K562 (cell line): ENCODE measurements around the gene METTL2A. TPM values are rescaled to one million over a fixed set of nuclear protein-coding genes. Genes with fewer than 3 reads are reported as not detected.
A peak's percentile ranks its signal among the peaks of the same experiment; 100 is the strongest.
"Not testable (repeated sequence)": the region's sequence is repeated elsewhere in the genome, so short reads cannot be mapped to it uniquely, and the experiment has no call there.

Experiments used
- BHLHE40 ChIP-seq: IDR thresholded peaks from 2 replicates; pipeline ENCODE4 v1.6.1; 2011; ENCODE audit warnings: low read length, improper control_type of control experiment
- CBX5 ChIP-seq: IDR thresholded peaks from 2 replicates; pipeline ENCODE4 v1.6.1; 2014; ENCODE audit warnings: low read depth, borderline replicate concordance
- CREB1 ChIP-seq, 2 experiments: sonication (generic) in 1 of 2; formaldehyde crosslinking in 1 of 2; IDR thresholded peaks; 2 replicates each; pipeline versions ENCODE4 v1.6.1 to v1.8.0; 2012 to 2022; ENCODE audit warnings: inconsistent platforms in 1 of 2, mild to moderate bottlenecking in 1 of 2, missing genetic modification reagents in 1 of 2, moderate library complexity in 1 of 2
- HDAC1 ChIP-seq, 2 experiments: fragments of 450-650 bp; IDR thresholded peaks; 2 replicates each; pipeline ENCODE4 v1.6.1; 2016 to 2017; ENCODE audit warnings: inconsistent platforms in 1 of 2, mild to moderate bottlenecking in 1 of 2, moderate library complexity in 1 of 2
- MAZ ChIP-seq, 2 experiments: fragments of 450-650 bp in 1 of 2; sonication (generic) in 1 of 2; formaldehyde crosslinking; IDR thresholded peaks in 1 of 2; conservative IDR thresholded peaks in 1 of 2; 2 replicates each; pipeline versions ENCODE4 v1.4.0 to v1.5.0; 2020; ENCODE audit warnings: mild to moderate bottlenecking in 1 of 2, missing genetic modification reagents in 1 of 2
- PHF20 ChIP-seq: fragments of 450-650 bp; IDR thresholded peaks from 2 replicates; pipeline ENCODE4 v1.6.1; 2018; ENCODE audit not compliant: partially characterized antibody
- PHF8 ChIP-seq: fragments of 200-600 bp; sonication (generic); IDR thresholded peaks from 2 replicates; pipeline ENCODE4 v1.6.1; 2012; ENCODE audit warnings: mixed run types, mild to moderate bottlenecking, inconsistent platforms, low read length, moderate library complexity, borderline replicate concordance
- RB1 ChIP-seq: fragments of 450-650 bp; IDR thresholded peaks from 2 replicates; pipeline ENCODE4 v1.6.1; 2017; ENCODE audit warnings: low read depth, mild to moderate bottlenecking
- RBBP5 ChIP-seq: fragments of 200-600 bp; sonication (generic); IDR thresholded peaks from 2 replicates; pipeline ENCODE4 v1.6.1; 2012; ENCODE audit warnings: borderline replicate concordance, mild to moderate bottlenecking, low read length, control low read depth, inconsistent platforms; ENCODE audit not compliant: insufficient read depth, poor library complexity, severe bottlenecking
- SMARCE1 ChIP-seq: fragments of 450-650 bp; IDR thresholded peaks from 2 replicates; pipeline ENCODE4 v1.7.1; 2016; ENCODE audit warnings: mild to moderate bottlenecking
- SRF ChIP-seq, 2 experiments: fragments of 250-450, 450-650 bp in 1 of 2; sonication (Bioruptor Pico) in 1 of 2; sonication (generic) in 1 of 2; formaldehyde crosslinking; IDR thresholded peaks; 2 replicates each; pipeline versions ENCODE4 v1.5.0 to v1.5.1; 2020 to 2022; ENCODE audit warnings: mild to moderate bottlenecking in 1 of 2, missing genetic modification reagents in 1 of 2
- YY1 ChIP-seq, 3 experiments: IDR thresholded peaks; 2 replicates each; pipeline ENCODE4 v1.6.1; 2011; ENCODE audit warnings: low read length in 2 of 3, mild to moderate bottlenecking in 2 of 3, moderate library complexity in 2 of 3, borderline replicate concordance in 1 of 3, control low read depth in 1 of 3, low read depth in 1 of 3; ENCODE audit not compliant: insufficient read depth in 3 of 3, insufficient replicate concordance in 2 of 3, control insufficient read depth in 1 of 3, insufficient read length in 1 of 3; ENCODE audit errors: extremely low read depth in 1 of 3
- polyA plus RNA-seq, 8 experiments: library from polyadenylated mRNA; depleted of rRNA in 4 of 8; stranded (reverse) in 5 of 8; unstranded in 3 of 8; fragments of >200 nt; fragmentation: Nextera tagmentation in 2 of 8; fragmentation: Illumina TruSeq in 1 of 8; extraction: Ambion mirVana in 2 of 8; extraction: Trizol in 1 of 8; gene quantifications; 2 replicates each; pipeline versions ENCODE4 v1.2.1 to v1.2.3, GENCODE V29; 2011 to 2014; ENCODE audit warnings: inconsistent platforms in 1 of 8, missing spikeins in 1 of 8
- total RNA-seq, 7 experiments: library from RNA; depleted of rRNA in 6 of 7; stranded (reverse); fragments of >200 nt in 6 of 7; fragmentation: Illumina TruSeq in 2 of 7; extraction: Trizol in 2 of 7; gene quantifications; 2 replicates each; pipeline versions ENCODE4 v1.2.1 to v1.2.3, GENCODE V29; 2011 to 2021; ENCODE audit warnings: low replicate concordance in 1 of 7
- TF ChIP-seq, protein P1 (sequence below): sonication (generic); formaldehyde crosslinking; IDR thresholded peaks from 2 replicates; pipeline ENCODE4 v1.8.0; 2022; ENCODE audit warnings: mild to moderate bottlenecking, missing genetic modification reagents
- TF ChIP-seq, protein P2 (sequence below): sonication (generic); formaldehyde crosslinking; IDR thresholded peaks from 2 replicates; pipeline ENCODE4 v1.8.0; 2022; ENCODE audit warnings: mild to moderate bottlenecking, missing genetic modification reagents
- TF ChIP-seq, protein P3 (sequence below): fragments of 450-650 bp; IDR thresholded peaks from 2 replicates; pipeline ENCODE4 v1.6.1; 2016; ENCODE audit warnings: borderline replicate concordance
- TF ChIP-seq, protein P4 (sequence below): fragments of 450-650 bp; formaldehyde crosslinking; IDR thresholded peaks from 2 replicates; pipeline ENCODE4 v1.4.0; 2022; ENCODE audit warnings: mild to moderate bottlenecking, moderate library complexity

METTL2A gene
- total and polyA plus RNA-seq, 9 of the 15 experiments (the other 6 are each of a cell fraction or from before 2014, with no cell fraction given), result 21.0 to 52.5 (median 33.2) TPM

DNA sequence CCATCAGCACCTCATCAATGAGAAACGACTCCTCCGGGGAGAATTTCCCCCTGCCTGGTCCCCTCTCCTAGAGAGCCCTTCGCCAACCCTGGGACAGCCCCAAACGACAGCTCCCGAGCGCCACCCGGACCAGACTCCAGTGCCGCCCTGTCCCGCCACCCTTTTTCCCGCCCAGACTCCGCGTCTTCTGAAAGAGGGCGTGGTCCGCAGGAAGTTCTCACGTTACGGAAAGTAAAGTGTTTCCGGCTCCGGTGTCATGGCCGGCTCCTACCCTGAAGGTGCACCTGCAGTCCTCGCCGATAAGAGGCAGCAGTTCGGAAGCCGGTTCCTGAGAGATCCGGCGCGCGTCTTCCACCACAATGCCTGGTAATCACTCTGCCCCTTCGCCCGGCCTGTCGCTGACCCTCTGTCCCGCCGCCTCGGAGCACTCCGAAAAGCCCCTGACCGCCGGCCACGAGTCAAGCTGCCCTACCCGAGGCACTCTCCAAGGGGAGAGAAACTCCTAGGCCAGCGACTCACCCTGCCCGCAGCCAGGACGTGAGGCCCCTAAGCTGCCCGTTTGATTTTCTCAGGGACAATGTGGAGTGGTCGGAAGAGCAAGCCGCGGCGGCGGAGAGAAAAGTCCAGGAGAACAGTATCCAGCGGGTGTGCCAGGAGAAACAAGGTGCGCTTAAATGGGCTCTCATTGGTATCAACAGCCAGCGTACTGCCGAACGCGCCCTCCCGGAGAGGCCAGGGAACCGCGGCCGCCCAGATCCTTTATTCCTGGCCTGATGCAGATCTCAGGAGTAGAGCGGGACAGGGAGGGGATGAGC is at the start of gene METTL2A (continued):
- TF ChIP-seq, protein P1, sequence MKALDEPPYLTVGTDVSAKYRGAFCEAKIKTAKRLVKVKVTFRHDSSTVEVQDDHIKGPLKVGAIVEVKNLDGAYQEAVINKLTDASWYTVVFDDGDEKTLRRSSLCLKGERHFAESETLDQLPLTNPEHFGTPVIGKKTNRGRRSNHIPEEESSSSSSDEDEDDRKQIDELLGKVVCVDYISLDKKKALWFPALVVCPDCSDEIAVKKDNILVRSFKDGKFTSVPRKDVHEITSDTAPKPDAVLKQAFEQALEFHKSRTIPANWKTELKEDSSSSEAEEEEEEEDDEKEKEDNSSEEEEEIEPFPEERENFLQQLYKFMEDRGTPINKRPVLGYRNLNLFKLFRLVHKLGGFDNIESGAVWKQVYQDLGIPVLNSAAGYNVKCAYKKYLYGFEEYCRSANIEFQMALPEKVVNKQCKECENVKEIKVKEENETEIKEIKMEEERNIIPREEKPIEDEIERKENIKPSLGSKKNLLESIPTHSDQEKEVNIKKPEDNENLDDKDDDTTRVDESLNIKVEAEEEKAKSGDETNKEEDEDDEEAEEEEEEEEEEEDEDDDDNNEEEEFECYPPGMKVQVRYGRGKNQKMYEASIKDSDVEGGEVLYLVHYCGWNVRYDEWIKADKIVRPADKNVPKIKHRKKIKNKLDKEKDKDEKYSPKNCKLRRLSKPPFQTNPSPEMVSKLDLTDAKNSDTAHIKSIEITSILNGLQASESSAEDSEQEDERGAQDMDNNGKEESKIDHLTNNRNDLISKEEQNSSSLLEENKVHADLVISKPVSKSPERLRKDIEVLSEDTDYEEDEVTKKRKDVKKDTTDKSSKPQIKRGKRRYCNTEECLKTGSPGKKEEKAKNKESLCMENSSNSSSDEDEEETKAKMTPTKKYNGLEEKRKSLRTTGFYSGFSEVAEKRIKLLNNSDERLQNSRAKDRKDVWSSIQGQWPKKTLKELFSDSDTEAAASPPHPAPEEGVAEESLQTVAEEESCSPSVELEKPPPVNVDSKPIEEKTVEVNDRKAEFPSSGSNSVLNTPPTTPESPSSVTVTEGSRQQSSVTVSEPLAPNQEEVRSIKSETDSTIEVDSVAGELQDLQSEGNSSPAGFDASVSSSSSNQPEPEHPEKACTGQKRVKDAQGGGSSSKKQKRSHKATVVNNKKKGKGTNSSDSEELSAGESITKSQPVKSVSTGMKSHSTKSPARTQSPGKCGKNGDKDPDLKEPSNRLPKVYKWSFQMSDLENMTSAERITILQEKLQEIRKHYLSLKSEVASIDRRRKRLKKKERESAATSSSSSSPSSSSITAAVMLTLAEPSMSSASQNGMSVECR (CRISPR knock-in tag), result peak; percentile 32; the same call in 1 of the 2 replicates
- TF ChIP-seq, protein P2, sequence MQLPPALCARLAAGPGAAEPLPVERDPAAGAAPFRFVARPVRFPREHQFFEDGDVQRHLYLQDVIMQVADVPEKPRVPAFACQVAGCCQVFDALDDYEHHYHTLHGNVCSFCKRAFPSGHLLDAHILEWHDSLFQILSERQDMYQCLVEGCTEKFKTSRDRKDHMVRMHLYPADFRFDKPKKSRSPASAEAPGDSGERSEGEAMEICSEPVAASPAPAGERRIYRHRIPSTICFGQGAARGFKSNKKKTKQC, result peak; percentile 76; the same call in 1 of the 2 replicates
- peak; percentile 60 for TF ChIP-seq BHLHE40
- TF ChIP-seq, protein P3, sequence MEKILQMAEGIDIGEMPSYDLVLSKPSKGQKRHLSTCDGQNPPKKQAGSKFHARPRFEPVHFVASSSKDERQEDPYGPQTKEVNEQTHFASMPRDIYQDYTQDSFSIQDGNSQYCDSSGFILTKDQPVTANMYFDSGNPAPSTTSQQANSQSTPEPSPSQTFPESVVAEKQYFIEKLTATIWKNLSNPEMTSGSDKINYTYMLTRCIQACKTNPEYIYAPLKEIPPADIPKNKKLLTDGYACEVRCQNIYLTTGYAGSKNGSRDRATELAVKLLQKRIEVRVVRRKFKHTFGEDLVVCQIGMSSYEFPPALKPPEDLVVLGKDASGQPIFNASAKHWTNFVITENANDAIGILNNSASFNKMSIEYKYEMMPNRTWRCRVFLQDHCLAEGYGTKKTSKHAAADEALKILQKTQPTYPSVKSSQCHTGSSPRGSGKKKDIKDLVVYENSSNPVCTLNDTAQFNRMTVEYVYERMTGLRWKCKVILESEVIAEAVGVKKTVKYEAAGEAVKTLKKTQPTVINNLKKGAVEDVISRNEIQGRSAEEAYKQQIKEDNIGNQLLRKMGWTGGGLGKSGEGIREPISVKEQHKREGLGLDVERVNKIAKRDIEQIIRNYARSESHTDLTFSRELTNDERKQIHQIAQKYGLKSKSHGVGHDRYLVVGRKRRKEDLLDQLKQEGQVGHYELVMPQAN, result peak; percentile 73; the same call in 1 of the 2 replicates
- 0 out of 2 replicates have a peak, but pooled peaks have one; percentile 50 for TF ChIP-seq SMARCE1
- peak; percentile 98 for TF ChIP-seq RB1
- peak in 1 of 2 experiments; percentile 37; a peak in 1 of 4 replicates for TF ChIP-seq MAZ (CRISPR knock-in tag; conservative IDR thresholded peaks at IDR 0.05 in 1 of 2, IDR thresholded peaks at IDR 0.05 in 1 of 2)
- TF ChIP-seq HDAC1 (IDR thresholded peaks at IDR 0.05), result peak in 1 of 2 experiments; percentile 72; a peak in 2 of 4 replicates
- peak in 1 of 2 experiments; percentile 61; a peak in 1 of 4 replicates for TF ChIP-seq SRF (CRISPR knock-in tag; IDR thresholded peaks at IDR 0.05)
- peak; percentile 85 for TF ChIP-seq RBBP5
- TF ChIP-seq YY1 (IDR thresholded peaks at IDR 0.05; ENCODE audit: borderline replicate concordance in 1 of 3, control insufficient read depth in 1 of 3, extremely low read depth in 1 of 3, insufficient read depth in 3 of 3, insufficient read length in 1 of 3, insufficient replicate concordance in 2 of 3, low read depth in 1 of 3, low read length in 2 of 3), result peak; percentile 82 to 96 (median 94)
- TF ChIP-seq PHF20, result peak; percentile 65
- TF ChIP-seq, protein P4, sequence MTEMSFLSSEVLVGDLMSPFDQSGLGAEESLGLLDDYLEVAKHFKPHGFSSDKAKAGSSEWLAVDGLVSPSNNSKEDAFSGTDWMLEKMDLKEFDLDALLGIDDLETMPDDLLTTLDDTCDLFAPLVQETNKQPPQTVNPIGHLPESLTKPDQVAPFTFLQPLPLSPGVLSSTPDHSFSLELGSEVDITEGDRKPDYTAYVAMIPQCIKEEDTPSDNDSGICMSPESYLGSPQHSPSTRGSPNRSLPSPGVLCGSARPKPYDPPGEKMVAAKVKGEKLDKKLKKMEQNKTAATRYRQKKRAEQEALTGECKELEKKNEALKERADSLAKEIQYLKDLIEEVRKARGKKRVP (CRISPR knock-in tag), result 0 out of 2 replicates have a peak, but pooled peaks have one; percentile 41
- TF ChIP-seq PHF8, result peak; percentile 67; the same call in 1 of the 2 replicates
- TF ChIP-seq CREB1 (IDR thresholded peaks at IDR 0.05), result 0 out of 2 replicates have a peak, but pooled peaks have one; percentile 20
- not testable (repeated sequence) for TF ChIP-seq CREB1 (CRISPR knock-in tag; IDR thresholded peaks at IDR 0.05)
- TF ChIP-seq CBX5, result peak; percentile 38; the same call in 1 of the 2 replicates
